GM23338 (cell line): ENCODE results near the gene ZNF76. TPM values are rescaled to one million over a fixed set of nuclear protein-coding genes. Genes with fewer than 3 reads are reported as not detected.

Experiments
- ATAC-seq: fragments of 200-7000 bp; cut with Tn5 transposase; 3 replicates; pipeline ENCODE4 v1.9.1; 2020
- DNase-seq: peaks from one replicate; pipeline ENCODE4 v3.0.0-alpha.2; 2015; ENCODE audit warnings: low spot score
- H2AFZ ChIP-seq: fragments of 200-600 bp; sonication (generic); 2 replicates; pipeline ENCODE4 v1.8.0; 2016; ENCODE audit warnings: antibody characterized with exemption, mild to moderate bottlenecking, moderate library complexity
- H3F3A ChIP-seq: fragments of 200-600 bp; sonication (generic); replicated peaks from 2 replicates; pipeline ENCODE4 v1.8.0; 2017; ENCODE audit warnings: antibody characterized with exemption, mixed run types, low read depth
- H3K27ac ChIP-seq: fragments of 200-600 bp; sonication (generic); 2 replicates; pipeline ENCODE4 v1.6.1; 2016; ENCODE audit warnings: low read depth
- H3K27me3 ChIP-seq: fragments of 200-600 bp; sonication (generic); 2 replicates; pipeline ENCODE4 v1.8.0; 2016; ENCODE audit warnings: mild to moderate bottlenecking, mixed run types, moderate library complexity; ENCODE audit not compliant: insufficient read depth
- H3K36me3 ChIP-seq: fragments of 200-600 bp; sonication (generic); 2 replicates; pipeline ENCODE4 v1.8.0; 2016; ENCODE audit warnings: mild to moderate bottlenecking; ENCODE audit not compliant: insufficient read depth
- H3K4me1 ChIP-seq: fragments of 200-600 bp; sonication (generic); 2 replicates; pipeline ENCODE4 v1.8.0; 2016; ENCODE audit warnings: mild to moderate bottlenecking, moderate library complexity; ENCODE audit not compliant: insufficient read depth
- H3K4me2 ChIP-seq: fragments of 200-600 bp; sonication (generic); 2 replicates; pipeline ENCODE4 v1.7.1; 2017; ENCODE audit warnings: mixed run types
- H3K4me3 ChIP-seq: fragments of 200-600 bp; sonication (generic); 2 replicates; pipeline ENCODE4 v1.6.1; 2016; ENCODE audit warnings: mixed run types
- H3K79me2 ChIP-seq: fragments of 200-600 bp; sonication (generic); replicated peaks from 2 replicates; pipeline ENCODE4 v1.8.0; 2017; ENCODE audit warnings: mild to moderate bottlenecking; ENCODE audit not compliant: insufficient read depth
- H3K9me2 ChIP-seq: fragments of 200-600 bp; sonication (generic); 2 replicates; pipeline ENCODE4 v1.8.0; 2017; ENCODE audit not compliant: insufficient read depth
- H4K20me1 ChIP-seq: fragments of 200-600 bp; sonication (generic); replicated peaks from 2 replicates; pipeline ENCODE4 v1.8.0; 2017; ENCODE audit warnings: mild to moderate bottlenecking; ENCODE audit not compliant: insufficient read depth
- H3K27ac Mint-ChIP-seq: 2 replicates; pipeline ENCODE4 v1.8.0; 2020; ENCODE audit warnings: inconsistent platforms, mild to moderate bottlenecking, moderate library complexity, mixed read lengths
- H3K27me3 Mint-ChIP-seq: 3 replicates; pipeline ENCODE4 v1.8.0; 2022; ENCODE audit warnings: low read depth, mild to moderate bottlenecking, moderate library complexity, mixed read lengths, inconsistent platforms; ENCODE audit not compliant: insufficient read depth, poor library complexity
- H3K36me3 Mint-ChIP-seq: 3 replicates; pipeline ENCODE4 v1.8.0; 2021; ENCODE audit warnings: low read depth, mild to moderate bottlenecking, inconsistent platforms, moderate library complexity, mixed read lengths
- H3K4me1 Mint-ChIP-seq: 3 replicates; pipeline ENCODE4 v1.8.0; 2020; ENCODE audit warnings: mild to moderate bottlenecking, inconsistent platforms, mixed read lengths
- H3K4me3 Mint-ChIP-seq: 3 replicates; pipeline ENCODE4 v1.8.0; 2021; ENCODE audit warnings: moderate library complexity, mild to moderate bottlenecking, inconsistent platforms, mixed read lengths
- H3K9me3 Mint-ChIP-seq: 3 replicates; pipeline ENCODE4 v1.8.0; 2020; ENCODE audit warnings: moderate library complexity, mild to moderate bottlenecking, inconsistent platforms, mixed read lengths
- CREB1 ChIP-seq: fragments of 250-450 bp; sonication (Bioruptor Pico); IDR thresholded peaks from 2 replicates; pipeline ENCODE4 v1.5.0; 2020; ENCODE audit warnings: low read depth, mild to moderate bottlenecking, moderate library complexity
- EZH2 ChIP-seq: fragments of 200-600 bp; sonication (generic); IDR thresholded peaks from one replicate; pipeline ENCODE4 v1.8.0; 2017; ENCODE audit warnings: antibody characterized with exemption, mild to moderate bottlenecking, low read depth; ENCODE audit not compliant: unreplicated experiment
- JUNB ChIP-seq: IDR thresholded peaks from one replicate; pipeline ENCODE4 v1.6.1; 2016; ENCODE audit warnings: antibody characterized with exemption; ENCODE audit not compliant: unreplicated experiment
- POLR2AphosphoS5 ChIP-seq: IDR thresholded peaks from 2 replicates; pipeline ENCODE4 v1.6.1; 2016; ENCODE audit warnings: antibody characterized with exemption, low read depth
- REST ChIP-seq: IDR thresholded peaks from one replicate; pipeline ENCODE4 v1.6.1; 2018; ENCODE audit warnings: antibody characterized with exemption; ENCODE audit not compliant: unreplicated experiment
- STAT1 ChIP-seq: IDR thresholded peaks from one replicate; pipeline ENCODE4 v1.6.1; 2016; ENCODE audit warnings: antibody characterized with exemption; ENCODE audit not compliant: unreplicated experiment
- ZNF114 ChIP-seq: fragments of 250-450 bp; sonication (Bioruptor Pico); IDR thresholded peaks from 2 replicates; pipeline ENCODE4 v1.5.0; 2020; ENCODE audit warnings: mild to moderate bottlenecking, moderate library complexity
- ZNF462 ChIP-seq: fragments of 250-450 bp; sonication (Bioruptor Pico); IDR thresholded peaks from 2 replicates; pipeline ENCODE4 v1.5.0; 2020; ENCODE audit warnings: mild to moderate bottlenecking, moderate library complexity
- long read RNA-seq: library from polyadenylated mRNA; unstranded; transcript quantifications from one replicate; pipeline ENCODE4 v2.0.0, GENCODE V29; 2020; ENCODE audit not compliant: unreplicated experiment
- polyA plus RNA-seq: library from polyadenylated mRNA; unstranded; fragments of >200 nt; fragmentation: Nextera tagmentation; extraction: Ambion mirVana; gene quantifications from 2 replicates; pipeline ENCODE4 v1.2.1, GENCODE V29; 2016
- total RNA-seq: library from RNA; depleted of rRNA; stranded (reverse); fragments of >200 nt; shearing (Covaris generic); gene quantifications from 2 replicates; pipeline ENCODE4 v1.2.3, GENCODE V29; 2014; rRNA removed

ZNF76 gene
- 18.1 and 18.8 TPM in 2 replicates for total RNA-seq
- polyA plus RNA-seq, result 12.5 and 13.7 TPM in 2 replicates
- long read RNA-seq, partial matches to known transcripts, result 4 of 10 reads
- long read RNA-seq, other reads (novel, unspliced or antisense), result 4 of 10 reads

- H3K4me1 Mint-ChIP-seq, result peaks cover 4% of the 10 kb centered on the region
- peak within 1 kb of the TSS; percentile 84 for H3K4me3 ChIP-seq
- no peaks in the 10 kb centered on the region for H3K36me3 Mint-ChIP-seq
- no peaks in the 10 kb centered on the region for H3K27me3 ChIP-seq
- H3K79me2 ChIP-seq, result peaks cover 22% of the 10 kb centered on the region
- peaks cover 8% of the 10 kb centered on the region; the same call in 1 of the 2 replicates for H3K4me1 ChIP-seq
- H4K20me1 ChIP-seq, result no peaks in the 10 kb centered on the region; the same call in 1 of the 2 replicates
- peaks cover 8% of the 10 kb centered on the region; the same call in 1 of the 2 replicates for H3F3A ChIP-seq
- DNase-seq (peak; percentile 99), ATAC-seq (peak; percentile 83)
- H3K4me2 ChIP-seq, result peak within 1 kb of the TSS; percentile 97
- H3K27ac Mint-ChIP-seq, result peak within 1 kb of the TSS; percentile 99
- H3K27ac ChIP-seq, result peak within 1 kb of the TSS; percentile 95
- H3K4me3 Mint-ChIP-seq, result peak within 1 kb of the TSS; percentile 89
- H3K27me3 Mint-ChIP-seq, result peaks cover 10% of the 10 kb centered on the region
- H3K9me2 ChIP-seq, result no peaks in the 10 kb centered on the region
- H3K9me3 Mint-ChIP-seq, result no peaks in the 10 kb centered on the region; the same call in 2 of the 3 replicates
- H2AFZ ChIP-seq, result peak within 1 kb of the TSS; percentile 88
- no peak for TF ChIP-seq JUNB
- TF ChIP-seq STAT1, result no peak
- TF ChIP-seq REST, result no peak
- peak; percentile 98 for TF ChIP-seq CREB1 (CRISPR knock-in tag)
- TF ChIP-seq POLR2AphosphoS5, result peak; percentile 71
- no peak for TF ChIP-seq ZNF114 (CRISPR knock-in tag)
- TF ChIP-seq ZNF462 (CRISPR knock-in tag), result no peak
- TF ChIP-seq EZH2, result no peak
- H3K36me3 ChIP-seq, result no peaks in the 10 kb centered on the region
These were observed at the start of gene ZNF76 for GRCh38 chr6:35259194-35259947. Gene ZNF76, plus strand, starts transcription at chr6:35259735. Its CDS starts 21,417 bp downstream, at chr6:35281152.
